SK-N-MC (cell line): ENCODE results near the gene ZNF91.

Experiments
- EZH2 ChIP-seq: fragments of 200-600 bp; sonication (generic); IDR thresholded peaks from one replicate; pipeline ENCODE4 v1.6.1; 2017; ENCODE audit warnings: antibody characterized with exemption
- POLR2AphosphoS5 ChIP-seq: IDR thresholded peaks from 2 replicates; pipeline ENCODE4 v1.6.1; 2012; ENCODE audit warnings: mild to moderate bottlenecking, low read depth, low read length, borderline replicate concordance

DNA sequence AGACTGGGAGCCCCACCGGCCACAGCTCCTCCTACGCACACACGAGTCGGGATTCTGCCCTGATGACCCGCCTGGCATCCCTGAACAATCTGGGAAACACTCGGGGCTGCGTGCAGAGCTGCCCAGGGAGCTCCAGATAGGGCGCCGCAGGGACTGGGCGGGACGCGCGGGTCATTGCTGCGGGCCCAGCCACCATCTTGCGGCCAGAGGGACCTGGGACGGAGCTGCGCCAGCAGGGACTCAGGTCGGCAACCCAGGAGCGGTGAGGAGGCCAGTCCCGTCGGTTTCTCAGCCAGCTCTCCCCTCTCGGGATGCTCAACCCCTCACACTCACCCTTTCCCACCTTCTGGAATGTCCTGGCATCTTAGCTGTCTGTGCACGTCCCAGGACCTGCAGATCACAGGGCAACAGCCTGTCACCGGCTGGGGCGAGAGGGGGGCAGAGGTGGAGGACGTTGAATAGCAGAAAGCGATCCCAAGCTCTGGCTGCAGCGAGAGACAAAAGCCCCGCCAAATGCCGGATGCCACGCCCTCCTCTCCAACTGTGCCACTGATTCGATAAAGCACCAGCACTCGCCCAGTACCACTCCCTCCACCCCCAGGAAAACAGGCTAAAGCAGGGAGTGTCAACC lies 20.4 kb upstream of the ZNF91 start:
- TF ChIP-seq POLR2AphosphoS5 (no peak), EZH2 (no peak)
